Measurements from ENCODE around the gene PLSCR1. TPM values are rescaled to one million over a fixed set of nuclear protein-coding genes. Genes with fewer than 3 reads are reported as not detected.

The PLSCR1 gene
- total and polyA plus RNA-seq, 9 of the 15 experiments (the other 6 are each of a cell fraction or from before 2014, with no cell fraction given), result 40.6 to 122 (median 69.1) TPM

GRCh38 chr3:146502887-146503460, 41.4 kb downstream of the PLSCR1 start:
- ATAC-seq, result no peak
- no peaks in the 10 kb centered on the region for H3K79me2 ChIP-seq (ENCODE audit: control insufficient read depth, insufficient read depth, low read length)
- no peak overlapping the region for H3K4me3 ChIP-seq
- in situ Hi-C loops (cut with MboI) (no loop called here), intact Hi-C loops (cut with micrococcal nuclease) (loop anchor here (1.0 kb wide), 1 partner anchor 74 kb away; no protein-coding TSS in a partner anchor)
- H2AFZ ChIP-seq (ENCODE audit: low read depth, low read length), result no peak overlapping the region; the same call in 1 of the 2 replicates
- H3K9me3 ChIP-seq (replicated peaks; ENCODE audit: control insufficient read depth, insufficient read depth, low read depth, low read length), result peaks cover 4% of the 10 kb centered on the region
- H3K4me2 ChIP-seq (ENCODE audit: insufficient read depth, low read length), result no peak overlapping the region
- H3K27ac ChIP-seq (ENCODE audit: extremely low read depth, low read depth, low read length), result no peak overlapping the region; the same call in 2 of the 3 replicates
- no peak for FAIRE-seq
- no TSS peak for BruUV-seq (replicated peaks)
- no peak for TF ChIP-seq SIRT6 (IDR thresholded peaks at IDR 0.05; ENCODE audit: low read depth, low read length)
- peak; percentile 77 for TF ChIP-seq HMBOX1 (IDR thresholded peaks at IDR 0.05)
- no peaks in the 10 kb centered on the region for H3K36me3 ChIP-seq (ENCODE audit: control insufficient read depth, insufficient read depth, low read length)
- H3K9ac ChIP-seq (ENCODE audit: insufficient read depth in 1 of 2, low read depth in 2 of 2, low read length in 2 of 2), result no peak overlapping the region
- ChIA-PET CTCF (ENCODE audit: low intra/inter-chr PET ratio) (no interaction called here), POLR2A (no interaction called here)
- no peaks in the 10 kb centered on the region for H3K9me1 ChIP-seq (ENCODE audit: control insufficient read depth, insufficient read depth, low read length)
- no peak for DNase-seq (ENCODE audit: extremely low read depth in 1 of 4, low spot score in 3 of 4)
- 17% methylated on average over 1 of the region's 1 CpG for WGBS (ENCODE audit: insufficient coverage, low coverage, missing lambda C conversion rate)
- H3K27me3 ChIP-seq (ENCODE audit: control insufficient read depth in 2 of 2, insufficient read depth in 2 of 2, low read length in 2 of 2), result no peaks in the 10 kb centered on the region
- H3K4me1 ChIP-seq (replicated peaks in 1 of 2; ENCODE audit: control insufficient read depth in 2 of 2, insufficient read depth in 2 of 2, low read length in 2 of 2), result peaks cover 5 to 24% of the 10 kb centered on the region in 2 experiments; a peak in 4 of 5 replicates
- no peaks in the 10 kb centered on the region for H4K20me1 ChIP-seq (replicated peaks; ENCODE audit: control insufficient read depth, insufficient read depth, low read length)

GRCh38 chr3:146501752-146502151, 42.7 kb downstream of the PLSCR1 start:
- no peak overlapping the region for H3K27ac ChIP-seq (ENCODE audit: extremely low read depth, low read depth, low read length)
- POLR2A ChIA-PET, result no interaction called here
- no peaks in the 10 kb centered on the region for H3K9me1 ChIP-seq (ENCODE audit: control insufficient read depth, insufficient read depth, low read length)
- CTCF ChIA-PET (ENCODE audit: low intra/inter-chr PET ratio), result no interaction called here
- H2AFZ ChIP-seq (ENCODE audit: low read depth, low read length), result no peak overlapping the region
- DNase-seq (ENCODE audit: extremely low read depth in 1 of 4, low spot score in 3 of 4) (no peak), FAIRE-seq (no peak), ATAC-seq (no peak)
- peaks cover 14 to 15% of the 10 kb centered on the region in 2 experiments for H3K4me1 ChIP-seq (replicated peaks in 1 of 2; ENCODE audit: control insufficient read depth in 2 of 2, insufficient read depth in 2 of 2, low read length in 2 of 2)
- no peak overlapping the region for H3K9ac ChIP-seq (ENCODE audit: insufficient read depth in 1 of 2, low read depth in 2 of 2, low read length in 2 of 2)
- in situ Hi-C loops (cut with MboI) (no loop called here), intact Hi-C loops (cut with micrococcal nuclease) (no loop called here)
- no peaks in the 10 kb centered on the region for H3K36me3 ChIP-seq (ENCODE audit: control insufficient read depth, insufficient read depth, low read length)
- H3K4me2 ChIP-seq (ENCODE audit: insufficient read depth, low read length), result no peak overlapping the region
- H3K4me3 ChIP-seq, result no peak overlapping the region
- H3K27me3 ChIP-seq (ENCODE audit: control insufficient read depth in 2 of 2, insufficient read depth in 2 of 2, low read length in 2 of 2), result no peaks in the 10 kb centered on the region
- TF ChIP-seq PCBP1 (IDR thresholded peaks at IDR 0.05; ENCODE audit: low read depth, low read length, poor library complexity, severe bottlenecking), result no peak
- TF ChIP-seq TFE3 (CRISPR knock-in tag; IDR thresholded peaks at IDR 0.05), result no peak
- no peaks in the 10 kb centered on the region for H3K79me2 ChIP-seq (ENCODE audit: control insufficient read depth, insufficient read depth, low read length)
- no TSS peak for BruUV-seq (replicated peaks)
- no peaks in the 10 kb centered on the region for H4K20me1 ChIP-seq (replicated peaks; ENCODE audit: control insufficient read depth, insufficient read depth, low read length)
- H3K9me3 ChIP-seq (replicated peaks; ENCODE audit: control insufficient read depth, insufficient read depth, low read depth, low read length), result peaks cover 6% of the 10 kb centered on the region

Measured in K562 (cell line).